HEK293 (cell line): ENCODE data around the gene C1orf174.
A peak's percentile ranks its signal among the peaks of the same experiment; 100 is the strongest.

Experiments used
- CTCF ChIA-PET: fragments of 350-600 bp; formaldehyde crosslinking; extraction: SDS; loops from one replicate; lab custom pipeline; 2021; ENCODE audit warnings: antibody characterized with exemption; lab: Yijun Ruan, JAX
- POLR2A ChIA-PET: fragments of 300-600 bp; formaldehyde crosslinking; extraction: SDS; loops from one replicate; lab custom pipeline; 2020; ENCODE audit warnings: antibody characterized with exemption, inconsistent platforms; lab: Yijun Ruan, JAX
- H3K27ac ChIP-seq: fragments of 200-500 bp; sonication (Bioruptor generic); 2 replicates; pipeline ENCODE4 v1.5.1; 2014; ENCODE audit warnings: low read depth, low read length, control low read depth, inconsistent platforms; ENCODE audit errors: extremely low read depth
- H3K36me3 ChIP-seq, 2 experiments: fragments of 200-500 bp in 1 of 2; sonication (Bioruptor generic) in 1 of 2; 1 replicate in 1 of 2; 2 replicates in 1 of 2; pipeline ENCODE4 v1.5.1; 2014 to 2017; ENCODE audit warnings: inconsistent platforms in 2 of 2, low read length in 2 of 2; ENCODE audit not compliant: control insufficient read depth in 2 of 2, insufficient read depth in 1 of 2
- H3K4me1 ChIP-seq: fragments of 200-500 bp; sonication (Bioruptor generic); 2 replicates; pipeline ENCODE4 v1.5.1; 2014; ENCODE audit warnings: mild to moderate bottlenecking, low read length, inconsistent platforms; ENCODE audit not compliant: control insufficient read depth, insufficient read depth
- H3K4me3 ChIP-seq: 2 replicates; pipeline ENCODE4 v1.5.1; 2011; ENCODE audit warnings: low read depth, mild to moderate bottlenecking, control low read depth, low read length, moderate library complexity
- H3K9me3 ChIP-seq: fragments of 200-500 bp; sonication (Bioruptor generic); 2 replicates; pipeline ENCODE4 v1.5.1; 2014; ENCODE audit warnings: low read depth, low read length, inconsistent platforms; ENCODE audit not compliant: control insufficient read depth, insufficient read depth
- IKZF3 ChIP-seq: fragments of 450-650 bp; IDR thresholded peaks from 2 replicates; pipeline ENCODE4 v1.5.0; 2018; ENCODE audit warnings: missing biosample characterization, mild to moderate bottlenecking, missing genetic modification characterization, moderate library complexity
- KLF1 ChIP-seq: fragments of 450-650 bp; formaldehyde crosslinking; IDR thresholded peaks from 2 replicates; pipeline ENCODE4 v1.5.1; 2016; ENCODE audit warnings: missing biosample characterization, missing genetic modification characterization
- KLF8 ChIP-seq: fragments of 450-650 bp; formaldehyde crosslinking; IDR thresholded peaks from 2 replicates; pipeline ENCODE4 v1.5.1; 2016; ENCODE audit warnings: missing biosample characterization, missing genetic modification characterization
- MEIS1 ChIP-seq: sonication (generic); formaldehyde crosslinking; IDR thresholded peaks from 2 replicates; pipeline ENCODE4 v1.8.1; 2022; ENCODE audit warnings: missing genetic modification reagents, mild to moderate bottlenecking, borderline replicate concordance
- SCRT1 ChIP-seq: fragments of 450-650 bp; formaldehyde crosslinking; IDR thresholded peaks from 2 replicates; pipeline ENCODE4 v1.5.1; 2016; ENCODE audit warnings: missing biosample characterization, missing genetic modification characterization, borderline replicate concordance
- ZBTB1 ChIP-seq: fragments of 450-650 bp; formaldehyde crosslinking; IDR thresholded peaks from 2 replicates; pipeline ENCODE4 v1.5.1; 2016; ENCODE audit warnings: missing biosample characterization, missing genetic modification characterization
- ZBTB8A ChIP-seq: fragments of 450-650 bp; formaldehyde crosslinking; IDR thresholded peaks from 2 replicates; pipeline ENCODE4 v1.5.1; 2016; ENCODE audit warnings: missing biosample characterization, missing genetic modification characterization
- ZEB2 ChIP-seq: fragments of 450-650 bp; formaldehyde crosslinking; IDR thresholded peaks from 2 replicates; pipeline ENCODE4 v1.5.1; 2016; ENCODE audit warnings: missing biosample characterization, missing genetic modification characterization
- ZIC2 ChIP-seq: fragments of 450-650 bp; formaldehyde crosslinking; IDR thresholded peaks from 2 replicates; pipeline ENCODE4 v1.5.1; 2016; ENCODE audit warnings: missing biosample characterization, missing genetic modification characterization
- ZNF112 ChIP-seq: fragments of 450-650 bp; formaldehyde crosslinking; IDR thresholded peaks from 2 replicates; pipeline ENCODE4 v1.5.0; 2017; ENCODE audit warnings: missing biosample characterization, missing genetic modification characterization
- ZNF133 ChIP-seq: fragments of 450-650 bp; formaldehyde crosslinking; IDR thresholded peaks from 2 replicates; pipeline ENCODE4 v1.5.1; 2016; ENCODE audit warnings: missing biosample characterization, missing genetic modification characterization
- ZNF157 ChIP-seq: fragments of 450-650 bp; formaldehyde crosslinking; IDR thresholded peaks from 2 replicates; pipeline ENCODE4 v1.5.1; 2016; ENCODE audit warnings: missing biosample characterization, missing genetic modification characterization
- ZNF266 ChIP-seq: fragments of 450-650 bp; formaldehyde crosslinking; IDR thresholded peaks from 2 replicates; pipeline ENCODE4 v1.5.1; 2016; ENCODE audit warnings: missing biosample characterization, missing genetic modification characterization, low read depth
- ZNF416 ChIP-seq: fragments of 450-650 bp; formaldehyde crosslinking; IDR thresholded peaks from 2 replicates; pipeline ENCODE4 v1.5.1; 2016; ENCODE audit warnings: missing biosample characterization, missing genetic modification characterization
- ZNF473 ChIP-seq: fragments of 450-650 bp; formaldehyde crosslinking; IDR thresholded peaks from 2 replicates; pipeline ENCODE4 v1.5.1; 2017; ENCODE audit warnings: missing biosample characterization, missing genetic modification characterization
- ZNF510 ChIP-seq: fragments of 450-650 bp; formaldehyde crosslinking; IDR thresholded peaks from 2 replicates; pipeline ENCODE4 v1.5.1; 2018; ENCODE audit warnings: mild to moderate bottlenecking, missing genetic modification characterization, missing biosample characterization; ENCODE audit not compliant: insufficient replicate concordance
- ZNF600 ChIP-seq: fragments of 450-650 bp; formaldehyde crosslinking; IDR thresholded peaks from 2 replicates; pipeline ENCODE4 v1.5.1; 2016; ENCODE audit warnings: missing biosample characterization, missing genetic modification characterization
- ZNF654 ChIP-seq: fragments of 450-650 bp; formaldehyde crosslinking; IDR thresholded peaks from 2 replicates; pipeline ENCODE4 v1.5.1; 2016; ENCODE audit warnings: low read depth, missing biosample characterization, missing genetic modification characterization
- ZNF707 ChIP-seq: fragments of 450-650 bp; formaldehyde crosslinking; IDR thresholded peaks from 2 replicates; pipeline ENCODE4 v1.5.1; 2016; ENCODE audit warnings: missing biosample characterization, missing genetic modification characterization
- ZNF785 ChIP-seq: fragments of 450-650 bp; formaldehyde crosslinking; IDR thresholded peaks from 2 replicates; pipeline ENCODE4 v1.5.1; 2016; ENCODE audit warnings: missing biosample characterization, missing genetic modification characterization
- TF ChIP-seq, protein P1 (sequence below): fragments of 450-650 bp; formaldehyde crosslinking; IDR thresholded peaks from 2 replicates; pipeline ENCODE4 v1.5.1; 2016; ENCODE audit warnings: missing biosample characterization, missing genetic modification characterization
- TF ChIP-seq, protein P2 (sequence below): fragments of 450-650 bp; formaldehyde crosslinking; IDR thresholded peaks from 2 replicates; pipeline ENCODE4 v1.5.1; 2016; ENCODE audit warnings: missing biosample characterization, missing genetic modification characterization, low read depth
- TF ChIP-seq, protein P3 (sequence below): fragments of 450-650 bp; formaldehyde crosslinking; IDR thresholded peaks from 2 replicates; pipeline ENCODE4 v1.5.1; 2016; ENCODE audit warnings: missing biosample characterization, missing genetic modification characterization

C1orf174 gene

DNA sequence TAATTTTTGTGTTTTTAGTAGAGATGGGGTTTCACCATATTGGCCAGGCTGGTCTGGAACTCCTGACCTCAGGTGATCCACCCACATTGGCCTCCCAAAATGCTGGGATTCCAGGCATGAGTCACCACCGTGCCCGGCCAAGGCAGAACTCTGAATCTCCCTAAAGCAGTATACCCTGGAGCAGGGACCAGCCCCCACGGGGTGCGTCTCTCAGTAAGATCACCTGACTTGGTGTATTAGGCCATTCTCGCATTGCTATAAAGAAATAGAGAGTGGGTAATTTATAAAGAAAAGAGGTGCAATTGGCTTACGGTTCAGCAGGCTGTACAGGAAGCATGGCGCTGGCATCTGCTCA, 28.6 kb downstream of the C1orf174 start (continued):
- TF ChIP-seq MEIS1 (CRISPR knock-in tag) (no peak), ZNF157 (tag by site-specific recombination) (no peak)

DNA sequence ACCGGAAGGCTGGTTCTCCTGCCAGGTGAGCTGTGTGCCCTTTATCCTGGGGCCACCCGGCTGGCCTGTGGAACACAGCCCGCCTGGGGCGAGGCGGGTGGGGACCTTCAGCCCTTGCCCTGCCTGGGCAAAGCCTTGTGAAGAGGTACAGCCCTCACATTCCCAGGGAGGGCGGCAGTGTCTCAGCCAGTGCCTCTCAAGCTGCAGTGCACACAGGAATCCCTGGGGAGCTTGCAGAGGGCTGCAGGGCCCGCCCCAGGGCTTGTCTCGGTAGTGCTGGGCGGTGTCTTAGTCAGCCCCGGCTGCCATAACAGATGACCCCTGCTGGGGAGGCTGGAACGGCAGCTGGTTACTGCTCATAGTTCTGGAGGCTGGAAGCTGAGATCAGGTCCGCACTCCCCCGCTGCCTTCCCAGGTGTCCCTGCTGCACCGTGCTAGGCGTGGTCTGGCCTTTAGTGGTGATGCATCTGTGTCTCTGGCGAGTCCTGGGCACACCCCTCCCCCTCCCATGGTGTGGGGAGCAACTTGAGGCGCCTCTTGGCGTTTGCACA, 30.2 kb downstream of the C1orf174 start:
- no peak overlapping the region for H3K4me3 ChIP-seq
- no peak overlapping the region for H3K27ac ChIP-seq
- POLR2A ChIA-PET: no interaction called here
- no peaks in the 10 kb centered on the region for H3K9me3 ChIP-seq
- TF ChIP-seq, protein P1, sequence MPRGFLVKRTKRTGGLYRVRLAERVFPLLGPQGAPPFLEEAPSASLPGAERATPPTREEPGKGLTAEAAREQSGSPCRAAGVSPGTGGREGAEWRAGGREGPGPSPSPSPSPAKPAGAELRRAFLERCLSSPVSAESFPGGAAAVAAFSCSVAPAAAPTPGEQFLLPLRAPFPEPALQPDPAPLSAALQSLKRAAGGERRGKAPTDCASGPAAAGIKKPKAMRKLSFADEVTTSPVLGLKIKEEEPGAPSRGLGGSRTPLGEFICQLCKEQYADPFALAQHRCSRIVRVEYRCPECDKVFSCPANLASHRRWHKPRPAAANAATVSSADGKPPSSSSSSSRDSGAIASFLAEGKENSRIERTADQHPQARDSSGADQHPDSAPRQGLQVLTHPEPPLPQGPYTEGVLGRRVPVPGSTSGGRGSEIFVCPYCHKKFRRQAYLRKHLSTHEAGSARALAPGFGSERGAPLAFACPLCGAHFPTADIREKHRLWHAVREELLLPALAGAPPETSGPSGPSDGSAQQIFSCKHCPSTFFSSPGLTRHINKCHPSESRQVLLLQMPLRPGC (tag by site-specific recombination): no peak
- TF ChIP-seq, protein P2, sequence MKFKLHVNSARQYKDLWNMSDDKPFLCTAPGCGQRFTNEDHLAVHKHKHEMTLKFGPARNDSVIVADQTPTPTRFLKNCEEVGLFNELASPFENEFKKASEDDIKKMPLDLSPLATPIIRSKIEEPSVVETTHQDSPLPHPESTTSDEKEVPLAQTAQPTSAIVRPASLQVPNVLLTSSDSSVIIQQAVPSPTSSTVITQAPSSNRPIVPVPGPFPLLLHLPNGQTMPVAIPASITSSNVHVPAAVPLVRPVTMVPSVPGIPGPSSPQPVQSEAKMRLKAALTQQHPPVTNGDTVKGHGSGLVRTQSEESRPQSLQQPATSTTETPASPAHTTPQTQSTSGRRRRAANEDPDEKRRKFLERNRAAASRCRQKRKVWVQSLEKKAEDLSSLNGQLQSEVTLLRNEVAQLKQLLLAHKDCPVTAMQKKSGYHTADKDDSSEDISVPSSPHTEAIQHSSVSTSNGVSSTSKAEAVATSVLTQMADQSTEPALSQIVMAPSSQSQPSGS (tag by site-specific recombination): no peak
- TF ChIP-seq ZNF510 (no peak), ZNF473 (tag by site-specific recombination) (no peak), KLF8 (no peak), KLF1 (tag by site-specific recombination) (peak; percentile 98), IKZF3 (tag by site-specific recombination) (no peak), ZNF112 (tag by site-specific recombination) (no peak), ZNF707 (tag by site-specific recombination) (no peak), ZIC2 (tag by site-specific recombination) (peak; percentile 32; the same call in 1 of the 2 replicates), SCRT1 (tag by site-specific recombination) (no peak), ZNF416 (tag by site-specific recombination) (no peak)
- TF ChIP-seq, protein P3, sequence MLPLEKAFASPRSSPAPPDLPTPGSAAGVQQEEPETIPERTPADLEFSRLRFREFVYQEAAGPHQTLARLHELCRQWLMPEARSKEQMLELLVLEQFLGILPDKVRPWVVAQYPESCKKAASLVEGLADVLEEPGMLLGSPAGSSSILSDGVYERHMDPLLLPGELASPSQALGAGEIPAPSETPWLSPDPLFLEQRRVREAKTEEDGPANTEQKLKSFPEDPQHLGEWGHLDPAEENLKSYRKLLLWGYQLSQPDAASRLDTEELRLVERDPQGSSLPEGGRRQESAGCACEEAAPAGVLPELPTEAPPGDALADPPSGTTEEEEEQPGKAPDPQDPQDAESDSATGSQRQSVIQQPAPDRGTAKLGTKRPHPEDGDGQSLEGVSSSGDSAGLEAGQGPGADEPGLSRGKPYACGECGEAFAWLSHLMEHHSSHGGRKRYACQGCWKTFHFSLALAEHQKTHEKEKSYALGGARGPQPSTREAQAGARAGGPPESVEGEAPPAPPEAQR (tag by site-specific recombination): no peak
- H3K36me3 ChIP-seq: peaks cover 9 to 68% of the 10 kb centered on the region in 2 experiments; a peak in 2 of 3 replicates
- H3K4me1 ChIP-seq: no peaks in the 10 kb centered on the region
- CTCF ChIA-PET: no interaction called here

DNA sequence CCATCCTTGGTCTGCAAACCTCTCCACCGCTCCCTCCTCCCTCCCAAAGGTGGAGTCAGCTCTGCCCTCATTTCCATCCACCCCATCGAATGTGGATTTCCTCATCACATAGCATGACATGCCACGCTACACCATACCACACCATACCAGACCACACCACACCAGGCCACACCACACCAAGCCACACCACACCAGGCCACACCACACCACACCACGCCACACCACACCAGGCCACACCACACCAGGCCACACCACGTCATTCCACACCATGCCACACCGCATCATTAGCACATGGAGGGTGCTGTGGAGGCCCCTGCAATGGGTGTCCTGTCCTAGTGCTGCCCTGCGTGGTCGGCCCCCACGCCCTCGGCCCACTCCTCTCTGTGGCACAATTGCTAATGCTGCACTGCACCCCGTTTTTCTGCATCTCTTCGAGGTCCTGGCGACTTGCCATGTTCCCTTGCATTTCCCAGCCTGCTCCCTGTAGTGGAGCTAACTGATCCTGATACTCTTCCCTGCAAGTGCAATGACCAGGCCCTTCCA, 31.5 kb downstream of the C1orf174 start:
- no peak overlapping the region for H3K4me3 ChIP-seq
- POLR2A ChIA-PET: no interaction called here
- peaks cover 8 to 56% of the 10 kb centered on the region in 2 experiments; a peak in 2 of 3 replicates for H3K36me3 ChIP-seq
- CTCF ChIA-PET: interaction anchor here (0.6 kb wide), 1 partner anchor 384 kb away, joined by 3 read pairs; no protein-coding TSS in a partner anchor
- no peak for TF ChIP-seq ZNF133 (tag by site-specific recombination)
- TF ChIP-seq ZEB2 (tag by site-specific recombination): no peak
- no peak for TF ChIP-seq ZBTB1 (tag by site-specific recombination)
- no peak for TF ChIP-seq ZNF600
- no peak for TF ChIP-seq ZBTB8A (tag by site-specific recombination)
- no peak for TF ChIP-seq MEIS1 (CRISPR knock-in tag)
- TF ChIP-seq ZNF785: no peak
- TF ChIP-seq ZNF266 (tag by site-specific recombination): no peak
- TF ChIP-seq ZNF654 (tag by site-specific recombination): no peak
- no peaks in the 10 kb centered on the region for H3K4me1 ChIP-seq
- H3K9me3 ChIP-seq: no peaks in the 10 kb centered on the region
- no peak overlapping the region for H3K27ac ChIP-seq
